SK-MEL-5 (cell line): ENCODE data around the gene PPP1CA. TPM values are rescaled to one million over a fixed set of nuclear protein-coding genes. Genes with fewer than 3 reads are reported as not detected.

ENCODE experiments used
- DNase-seq: peaks from one replicate; pipeline ENCODE4 v3.0.0-alpha.2; 2016; ENCODE audit warnings: low read depth, low spot score
- in situ Hi-C: cut with HindIII; loops from 2 replicates; pipeline ENCODE4 v1.10.0; 2016; ENCODE audit warnings: low sequenced_read_pairs, high pct_unique_total_duplicates, low pct_unique_long_range_greater_than_20kb
- total RNA-seq: library from RNA; depleted of rRNA; stranded (reverse); fragments of >200 nt; shearing (Covaris generic); gene quantifications from 2 replicates; pipeline ENCODE4 v1.2.3, GENCODE V29; 2014

The PPP1CA gene
- total RNA-seq, 1 experiment from 2014 or later: 173 TPM

- in situ Hi-C loops: no loop called here
These were observed 23.1 kb downstream of the PPP1CA start for GRCh38 chr11:67378544-67378943.

DNA sequence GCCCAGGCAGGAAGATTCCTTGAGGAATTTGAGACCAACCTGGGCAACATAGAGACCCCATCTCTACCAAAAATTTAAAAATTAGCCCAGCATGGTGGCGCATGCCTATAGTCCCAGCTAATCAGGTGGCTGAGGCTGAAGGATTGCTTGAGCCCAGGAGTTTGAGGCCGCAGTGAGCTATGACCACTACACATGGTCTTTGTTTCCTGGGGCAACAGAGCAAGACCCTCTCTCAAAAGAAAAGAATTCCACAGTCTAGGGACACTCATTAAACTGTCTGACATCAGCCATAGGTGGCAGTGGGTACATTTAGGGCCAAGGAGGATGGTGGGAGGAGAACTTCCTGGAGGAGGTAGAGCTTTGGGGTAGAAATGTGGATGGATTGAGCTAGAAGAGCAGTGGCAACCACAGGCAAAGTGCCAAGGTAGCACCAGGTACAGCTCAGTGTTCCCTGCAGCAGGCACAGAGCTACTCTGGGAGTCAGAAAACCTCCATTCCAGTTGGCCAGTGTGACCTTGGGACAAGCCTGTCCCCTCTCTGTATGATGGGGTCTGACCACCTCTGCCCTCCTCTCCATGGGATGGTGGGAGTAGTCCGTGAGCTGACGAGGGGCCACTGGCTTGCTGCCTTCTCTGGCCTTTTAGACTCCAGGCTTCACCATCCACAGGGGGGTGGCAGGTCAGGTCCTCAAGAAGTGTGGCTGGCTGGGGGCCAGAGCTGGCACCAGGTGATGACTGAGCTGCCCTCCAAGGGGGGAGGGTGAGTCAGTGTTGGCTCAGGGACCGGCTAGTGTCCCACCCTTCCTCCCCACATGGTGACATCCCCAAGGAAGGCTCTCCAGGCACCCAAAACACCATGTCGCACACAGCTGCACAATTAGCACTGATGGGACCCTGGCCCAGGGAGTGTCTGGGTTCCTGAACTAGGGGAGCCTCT, 24.5 kb downstream of the PPP1CA start:
- no peak for DNase-seq
- in situ Hi-C loops: no loop called here

More at GRCh38 chr11:67378544-67378943, 23.1 kb downstream of the PPP1CA start:
- DNase-seq: no peak

DNA sequence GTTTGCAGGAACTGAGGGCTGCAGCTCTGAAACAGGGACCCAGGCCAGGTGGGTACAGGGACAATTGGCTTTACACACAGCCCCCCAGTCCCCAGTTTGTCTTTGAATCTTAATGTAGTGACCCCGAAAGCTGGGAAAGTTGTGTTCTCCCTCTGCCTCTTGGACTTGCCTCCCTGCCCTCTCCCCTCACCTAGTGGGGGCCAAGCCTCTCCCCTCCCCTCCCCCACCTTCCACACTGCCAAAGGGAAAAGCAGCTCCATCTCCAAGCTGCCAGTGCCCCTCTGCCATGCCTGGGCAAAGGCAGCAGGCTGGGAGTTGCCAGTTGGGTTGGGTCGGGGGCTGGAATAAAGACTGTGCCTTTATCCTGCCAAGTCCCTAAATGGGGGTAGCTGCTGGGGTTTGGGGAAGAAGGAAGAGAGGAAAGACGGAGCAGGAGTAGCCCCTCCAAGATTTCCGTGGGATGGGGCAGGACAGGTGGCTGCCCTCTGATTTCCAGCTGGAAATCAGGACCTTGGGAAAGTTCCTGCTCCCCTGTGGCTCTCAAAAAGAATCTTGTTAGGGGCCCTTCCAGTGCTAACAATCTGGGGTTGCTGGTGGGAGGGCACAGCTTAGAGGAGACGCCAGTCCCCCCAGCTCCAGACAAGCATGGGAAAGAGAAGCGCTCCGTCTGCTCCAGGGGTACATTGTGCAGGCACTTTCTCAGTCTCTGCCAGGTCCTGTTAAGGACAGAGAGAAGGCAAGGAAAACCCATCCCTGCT, 25.4 kb downstream of the PPP1CA start:
- no peak for DNase-seq
- in situ Hi-C loops: no loop called here

DNA sequence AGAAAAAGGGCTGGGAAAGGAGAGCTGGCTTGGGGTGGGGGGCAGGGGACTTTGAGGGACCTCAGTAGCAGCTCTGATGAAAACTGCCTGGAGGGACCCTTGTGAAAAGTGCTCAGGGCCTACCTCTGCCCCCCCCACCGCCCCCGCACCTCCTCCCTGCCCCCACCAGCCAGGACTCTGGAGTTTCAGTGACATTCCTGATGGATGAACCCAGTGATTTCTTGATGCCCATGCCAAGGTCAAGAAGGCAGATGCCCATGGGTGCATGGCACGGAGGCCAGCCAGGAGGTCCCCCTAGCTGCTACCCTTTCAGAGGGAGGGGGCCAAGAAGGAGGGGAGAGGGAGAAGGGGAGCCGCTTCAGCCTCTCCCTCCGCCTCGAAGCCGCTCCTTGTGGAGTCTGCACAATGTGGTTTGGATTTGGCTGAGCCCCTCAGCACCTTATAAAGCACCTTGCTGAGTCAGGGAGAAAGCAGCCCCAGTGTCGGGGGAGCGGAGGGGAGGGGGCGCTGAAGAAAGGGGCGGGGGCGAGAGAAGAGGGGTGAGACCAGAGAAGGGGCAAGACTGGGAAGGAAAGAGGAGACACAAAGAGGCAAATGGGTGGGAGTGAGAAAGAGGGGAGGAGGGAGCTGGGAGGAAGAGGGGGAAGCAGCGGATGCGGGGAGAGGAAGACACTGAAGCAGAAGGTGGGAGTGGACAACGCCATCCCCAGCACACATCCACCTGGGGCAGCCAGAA, 26.2 kb downstream of the PPP1CA start:
- in situ Hi-C loops: no loop called here
- DNase-seq: no peak

- no peak for DNase-seq
- in situ Hi-C loops: no loop called here
These were observed 26.9 kb downstream of the PPP1CA start for GRCh38 chr11:67374571-67375281.

GRCh38 chr11:67373648-67374570, 27.7 kb downstream of the PPP1CA start:
- in situ Hi-C loops: no loop called here
- peak; percentile 43 for DNase-seq

DNA sequence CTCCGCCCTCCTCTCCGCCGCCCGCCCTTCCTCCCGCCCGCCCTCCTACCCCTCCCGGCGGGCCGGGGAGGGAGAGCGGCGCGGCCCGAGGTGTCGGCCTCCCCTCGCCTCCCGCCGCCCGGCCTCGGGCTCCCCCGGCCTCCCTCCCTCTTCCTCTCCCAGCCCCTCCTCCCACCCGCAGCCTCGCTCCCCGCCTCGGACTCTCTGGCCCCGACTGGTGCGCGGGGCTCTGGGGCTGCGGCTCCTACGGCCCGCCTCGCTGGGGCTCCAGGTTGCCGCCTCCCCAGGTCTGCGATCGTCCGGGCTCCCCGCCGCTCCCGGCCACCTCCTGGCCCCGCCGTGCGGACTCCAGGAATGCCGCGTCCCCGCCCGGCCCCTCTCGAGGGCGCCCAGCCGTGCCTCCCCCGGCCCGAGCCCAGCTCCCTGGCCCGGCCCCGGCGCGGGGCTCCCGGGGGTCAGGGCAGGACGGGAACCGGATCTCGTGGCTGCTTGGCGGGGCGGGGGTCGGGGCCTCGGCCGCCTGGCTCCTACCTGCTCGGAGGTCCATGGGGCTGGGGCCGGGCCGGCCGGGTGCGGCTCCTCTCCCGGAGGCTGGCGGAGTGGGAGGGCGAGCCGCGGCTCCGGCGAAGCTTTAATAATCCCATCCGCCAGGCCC, 28.5 kb downstream of the PPP1CA start, which contains the start of gene CLCF1:
TSS of gene CLCF1 (minus strand) at position 606 of the 655 bp plus-strand sequence. CDS start at position 547, 59 bp downstream.
- in situ Hi-C loops: no loop called here
- peak; percentile 19 for DNase-seq

GRCh38 chr11:67372321-67372992, 29.2 kb downstream of the PPP1CA start:
- no peak for DNase-seq
- in situ Hi-C loops: no loop called here

GRCh38 chr11:67371911-67372320, 29.7 kb downstream of the PPP1CA start:
- DNase-seq: no peak
- in situ Hi-C loops: no loop called here

DNA sequence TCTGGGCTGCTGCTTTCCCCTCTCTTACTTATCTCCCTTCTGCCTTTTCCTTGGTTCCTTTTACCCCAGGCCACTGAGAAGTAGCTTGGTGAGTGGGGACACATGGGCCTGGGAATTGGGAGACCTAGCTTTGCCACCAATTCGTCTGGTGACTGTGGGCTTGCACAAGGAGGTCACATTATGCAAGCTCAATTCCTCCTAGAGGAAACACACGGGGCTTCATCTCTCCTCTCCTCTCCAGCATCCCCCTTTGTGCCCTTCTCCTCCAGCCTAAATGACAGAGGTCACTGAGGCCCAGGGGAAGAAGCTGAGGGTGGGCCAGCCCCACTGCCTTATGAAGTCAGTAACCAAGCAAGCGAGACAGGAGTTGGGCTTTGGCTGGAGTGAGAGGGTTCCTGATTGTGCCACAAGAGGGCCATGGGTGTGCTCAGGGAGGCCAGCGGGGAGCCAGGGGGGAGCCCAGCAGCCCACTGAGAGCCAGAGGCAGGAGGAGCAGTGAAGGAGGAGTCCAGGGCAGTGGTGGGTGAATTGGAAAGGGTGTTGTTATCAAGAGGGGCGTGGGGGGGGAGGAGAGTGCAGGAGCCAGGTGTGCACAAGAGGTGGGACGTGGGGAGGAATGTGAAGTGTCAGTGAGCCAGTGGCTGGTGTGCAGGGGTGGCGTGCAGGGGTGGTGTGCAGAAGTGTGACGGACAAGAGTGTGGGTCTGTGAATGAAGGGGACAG, 30.3 kb downstream of the PPP1CA start:
- in situ Hi-C loops: no loop called here
- peak; percentile 38 for DNase-seq

DNA sequence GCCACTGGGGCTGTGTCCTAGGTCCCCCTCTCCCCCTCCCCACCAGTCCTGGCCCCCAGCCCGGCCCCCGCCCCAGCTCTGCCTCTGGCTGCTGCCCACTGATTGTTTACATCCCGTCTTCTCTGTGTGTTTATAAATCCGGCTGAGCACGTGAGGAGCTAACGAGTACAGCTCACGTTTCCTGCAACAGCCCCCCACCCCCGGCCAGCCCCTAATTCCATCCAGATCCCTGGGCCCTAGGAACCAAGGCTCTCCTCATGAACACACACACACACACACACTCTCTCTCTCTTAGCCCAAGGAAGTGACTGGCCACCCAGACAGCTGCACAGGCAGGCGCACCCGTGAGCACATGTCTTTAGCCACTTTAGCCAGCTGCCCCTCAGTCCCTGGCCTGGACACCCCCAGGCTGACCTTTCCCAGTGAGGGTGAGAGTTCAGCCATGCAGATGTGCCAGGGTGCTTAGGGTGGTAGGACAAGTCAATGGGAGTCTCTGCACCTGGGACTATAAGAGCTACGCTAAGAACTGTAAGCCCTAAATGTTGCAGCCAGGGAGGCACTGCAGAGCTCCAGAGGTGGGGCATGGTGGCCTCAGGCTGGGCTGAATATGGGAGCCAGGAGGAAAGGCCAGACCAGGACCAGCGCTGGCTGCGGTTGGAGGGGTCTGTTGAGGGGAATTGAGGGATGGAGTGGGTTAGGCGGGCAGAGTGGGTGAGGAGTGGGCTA, 31.1 kb downstream of the PPP1CA start:
- in situ Hi-C loops: no loop called here
- DNase-seq: no peak

GRCh38 chr11:67369801-67370284, 31.8 kb downstream of the PPP1CA start:
- in situ Hi-C loops: no loop called here
- no peak for DNase-seq

DNA sequence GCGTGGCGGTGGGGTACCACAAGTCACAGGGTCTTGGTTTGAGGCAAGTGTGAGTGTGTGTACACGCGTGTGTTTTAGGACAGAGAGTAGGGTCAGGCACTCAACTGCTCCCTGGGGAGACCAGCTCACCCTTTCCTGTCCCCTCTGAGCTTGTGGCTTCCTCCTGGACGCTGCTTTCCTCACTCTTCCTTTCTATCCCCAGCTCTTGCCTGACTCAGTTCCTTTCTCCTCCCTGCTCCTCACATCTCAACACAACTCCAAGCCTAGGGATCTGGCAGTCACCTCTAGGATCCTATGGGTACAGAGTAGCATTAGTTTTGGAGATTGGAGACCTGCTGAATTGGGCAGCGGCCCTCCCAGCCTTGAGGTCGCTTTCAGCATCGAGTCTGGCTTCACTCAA, 32.4 kb downstream of the PPP1CA start:
- DNase-seq: no peak
- in situ Hi-C loops: no loop called here

DNA sequence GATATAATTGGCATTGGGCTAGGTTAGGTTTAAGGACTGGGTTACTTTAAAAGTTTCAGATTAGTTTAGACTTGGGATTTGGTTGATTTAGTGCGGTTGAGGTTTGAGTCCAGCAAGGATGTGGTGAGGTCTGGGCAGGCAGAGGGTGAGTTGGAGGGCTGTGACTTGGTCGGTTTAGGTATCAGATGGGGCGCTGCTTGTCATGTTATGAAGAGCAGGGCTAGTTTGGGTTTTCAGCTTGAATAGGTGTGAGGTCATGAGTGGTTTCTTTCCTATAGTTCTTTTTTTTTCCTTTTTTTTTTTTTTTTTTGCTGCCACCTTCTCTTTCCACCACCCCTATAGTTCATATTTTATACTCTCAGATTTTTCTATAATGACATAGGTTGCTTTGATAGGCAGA, 33.0 kb downstream of the PPP1CA start:
- in situ Hi-C loops: no loop called here
- no peak for DNase-seq
